HEK293T (cell line): ENCODE results near the gene LRP2.
A peak's percentile ranks its signal among the peaks of the same experiment; 100 is the strongest.

ENCODE experiments used
- CTCF ChIA-PET: fragments of 350-600 bp; formaldehyde crosslinking; extraction: SDS; loops from one replicate; lab custom pipeline; 2021; ENCODE audit warnings: antibody characterized with exemption, inconsistent platforms; lab: Yijun Ruan, JAX
- POLR2A ChIA-PET: fragments of 350-600 bp; formaldehyde crosslinking; extraction: SDS; loops from one replicate; lab custom pipeline; 2020; ENCODE audit warnings: antibody characterized with exemption, inconsistent platforms; lab: Yijun Ruan, JAX
- DNase-seq: peaks from one replicate; pipeline ENCODE4 v3.0.0; 2012; ENCODE audit warnings: mixed read lengths; ENCODE audit errors: extremely low spot score
- ARNT ChIP-seq: fragments of 450-650 bp; IDR thresholded peaks from 2 replicates; pipeline ENCODE4 v1.6.1; 2017; ENCODE audit warnings: mild to moderate bottlenecking
- BHLHE40 ChIP-seq: fragments of 450-650 bp; IDR thresholded peaks from 2 replicates; pipeline ENCODE4 v1.6.1; 2016; ENCODE audit warnings: mild to moderate bottlenecking, moderate library complexity, borderline replicate concordance
- CTBP1 ChIP-seq: fragments of 450-650 bp; IDR thresholded peaks from 2 replicates; pipeline ENCODE4 v1.6.1; 2016; ENCODE audit warnings: borderline replicate concordance
- ELF4 ChIP-seq: fragments of 450-650 bp; IDR thresholded peaks from 2 replicates; pipeline ENCODE4 v1.6.1; 2017; ENCODE audit warnings: antibody characterized with exemption
- FOXA1 ChIP-seq: fragments of 450-650 bp; IDR thresholded peaks from 2 replicates; pipeline ENCODE4 v1.6.1; 2016; ENCODE audit warnings: mild to moderate bottlenecking
- FOXK2 ChIP-seq: fragments of 450-650 bp; IDR thresholded peaks from 2 replicates; pipeline ENCODE4 v1.6.1; 2016; ENCODE audit warnings: mild to moderate bottlenecking
- FOXM1 ChIP-seq: fragments of 450-650 bp; IDR thresholded peaks from 2 replicates; pipeline ENCODE4 v1.6.1; 2017; ENCODE audit warnings: mild to moderate bottlenecking, borderline replicate concordance
- HDGF ChIP-seq: fragments of 450-650 bp; IDR thresholded peaks from 2 replicates; pipeline ENCODE4 v1.6.1; 2017; ENCODE audit warnings: antibody characterized with exemption, borderline replicate concordance
- L3MBTL2 ChIP-seq: fragments of 450-650 bp; conservative IDR thresholded peaks from 2 replicates; pipeline ENCODE4 v1.6.1; 2016; ENCODE audit warnings: mild to moderate bottlenecking
- LEF1 ChIP-seq: fragments of 450-650 bp; IDR thresholded peaks from 2 replicates; pipeline ENCODE4 v1.6.1; 2017; ENCODE audit warnings: mild to moderate bottlenecking, borderline replicate concordance
- NFRKB ChIP-seq: fragments of 450-650 bp; IDR thresholded peaks from 2 replicates; pipeline ENCODE4 v1.6.1; 2016; ENCODE audit warnings: mild to moderate bottlenecking, moderate library complexity
- SP1 ChIP-seq: fragments of 450-650 bp; IDR thresholded peaks from 2 replicates; pipeline ENCODE4 v1.6.1; 2017
- SUZ12 ChIP-seq: fragments of 450-650 bp; IDR thresholded peaks from 2 replicates; pipeline ENCODE4 v1.6.1; 2016; ENCODE audit warnings: mild to moderate bottlenecking
- TARDBP ChIP-seq: fragments of 450-650 bp; IDR thresholded peaks from 2 replicates; pipeline ENCODE4 v1.6.1; 2016
- ZNF384 ChIP-seq: fragments of 450-650 bp; IDR thresholded peaks from 2 replicates; pipeline ENCODE4 v1.6.1; 2016
- TF ChIP-seq, protein P1 (sequence below): fragments of 450-650 bp; IDR thresholded peaks from 2 replicates; pipeline ENCODE4 v1.6.1; 2016

The LRP2 gene

DNA sequence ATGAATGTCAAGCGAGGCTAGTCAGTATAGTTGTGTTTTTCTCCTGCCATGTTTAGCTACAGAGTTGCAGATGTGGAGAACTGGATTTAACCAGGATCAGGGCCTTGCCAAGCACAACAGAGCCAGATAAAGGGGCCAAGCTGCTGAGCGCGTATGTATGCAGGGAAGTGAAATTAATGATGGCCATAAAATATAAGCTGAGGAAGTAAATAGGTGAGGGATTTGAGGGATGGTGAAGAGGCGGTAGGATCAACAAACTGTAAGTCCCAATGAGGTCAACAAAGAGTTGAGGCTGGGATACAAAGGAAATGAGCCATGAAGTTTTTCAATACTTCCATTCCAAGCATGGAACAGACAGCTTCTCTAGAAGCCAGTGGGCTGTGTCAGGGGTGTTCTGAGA is 10.6 kb downstream of the LRP2 start:
- ChIA-PET POLR2A (no interaction called here), CTCF (interaction anchor here (0.7 kb wide), 1 partner anchor 9 kb away, joined by 3 read pairs; no protein-coding TSS in a partner anchor)
- no peak for TF ChIP-seq FOXM1
- TF ChIP-seq, protein P1, sequence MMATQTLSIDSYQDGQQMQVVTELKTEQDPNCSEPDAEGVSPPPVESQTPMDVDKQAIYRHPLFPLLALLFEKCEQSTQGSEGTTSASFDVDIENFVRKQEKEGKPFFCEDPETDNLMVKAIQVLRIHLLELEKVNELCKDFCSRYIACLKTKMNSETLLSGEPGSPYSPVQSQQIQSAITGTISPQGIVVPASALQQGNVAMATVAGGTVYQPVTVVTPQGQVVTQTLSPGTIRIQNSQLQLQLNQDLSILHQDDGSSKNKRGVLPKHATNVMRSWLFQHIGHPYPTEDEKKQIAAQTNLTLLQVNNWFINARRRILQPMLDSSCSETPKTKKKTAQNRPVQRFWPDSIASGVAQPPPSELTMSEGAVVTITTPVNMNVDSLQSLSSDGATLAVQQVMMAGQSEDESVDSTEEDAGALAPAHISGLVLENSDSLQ, result no peak
- TF ChIP-seq L3MBTL2, result no peak
- TF ChIP-seq TARDBP, result no peak
- no peak for TF ChIP-seq FOXA1
- no peak for TF ChIP-seq NFRKB
- no peak for TF ChIP-seq ZNF384
- no peak for TF ChIP-seq SP1
- TF ChIP-seq CTBP1, result no peak
- no peak for DNase-seq

DNA sequence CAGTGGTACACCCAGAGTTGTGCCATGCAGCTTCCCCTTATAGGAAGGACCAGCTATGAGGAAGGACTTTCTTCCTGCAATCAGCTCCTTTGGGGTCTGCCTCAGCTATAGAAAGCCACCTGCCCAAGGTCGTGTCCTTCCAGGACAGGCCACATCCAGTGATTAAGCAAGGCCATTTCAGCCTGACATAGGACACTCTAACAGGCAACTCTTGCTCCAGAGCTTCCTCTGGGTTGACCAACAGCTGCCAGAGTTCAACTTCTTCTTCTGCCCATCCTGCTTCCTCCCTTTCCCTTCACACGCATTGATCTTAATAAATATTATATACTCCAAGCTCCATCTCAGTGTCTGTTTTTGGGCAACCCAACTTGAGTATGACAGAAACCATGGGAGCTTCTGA is 12.8 kb downstream of the LRP2 start:
- DNase-seq, result no peak
- no peak for TF ChIP-seq SP1
- TF ChIP-seq NFRKB, result no peak
- TF ChIP-seq FOXM1, result no peak
- TF ChIP-seq SUZ12, result no peak
- no peak for TF ChIP-seq ARNT
- no peak for TF ChIP-seq FOXA1
- no peak for TF ChIP-seq TARDBP
- no peak for TF ChIP-seq ZNF384
- TF ChIP-seq ELF4, result no peak
- TF ChIP-seq LEF1, result no peak
- no peak for TF ChIP-seq L3MBTL2
- TF ChIP-seq, protein P1, result no peak
- TF ChIP-seq HDGF, result no peak
- TF ChIP-seq FOXK2, result no peak
- no peak for TF ChIP-seq BHLHE40
- ChIA-PET POLR2A (interaction anchor here (1.2 kb wide), 1 partner anchor 24 kb away, joined by 3 read pairs; no protein-coding TSS in a partner anchor), CTCF (no interaction called here)

- POLR2A ChIA-PET, result interaction anchor here (1.2 kb wide), 1 partner anchor 25 kb away, joined by 3 read pairs; no protein-coding TSS in a partner anchor
- TF ChIP-seq FOXA1 (no peak), HDGF (no peak), SP1 (no peak), ARNT (no peak), ZNF384 (no peak), NFRKB (no peak), FOXK2 (no peak)
- TF ChIP-seq, protein P1, result no peak
- DNase-seq, result no peak
- CTCF ChIA-PET, result no interaction called here
Observed at GRCh38 chr2:169348321-169349024, 13.9 kb downstream of the LRP2 start.

GRCh38 chr2:169345486-169346437 is 16.6 kb downstream of the LRP2 start:
- TF ChIP-seq CTBP1 (no peak), FOXM1 (no peak), L3MBTL2 (no peak), HDGF (no peak), ARNT (no peak), BHLHE40 (no peak), TARDBP (no peak), LEF1 (no peak), ZNF384 (no peak), SUZ12 (no peak), SP1 (no peak), FOXK2 (no peak), FOXA1 (no peak), NFRKB (no peak), ELF4 (no peak)
- TF ChIP-seq, protein P1, result no peak
- POLR2A ChIA-PET, result no interaction called here
- no peak for DNase-seq
- CTCF ChIA-PET, result no interaction called here

GRCh38 chr2:169344736-169345485 is 17.4 kb downstream of the LRP2 start:
- TF ChIP-seq, protein P1, result peak; percentile 93
- TF ChIP-seq ZNF384 (0 out of 2 replicates have a peak, but pooled peaks have one; percentile 8), BHLHE40 (no peak), LEF1 (peak; percentile 71), CTBP1 (peak; percentile 82)
- DNase-seq, result no peak
- ChIA-PET CTCF (no interaction called here), POLR2A (no interaction called here)
